MM.1S (cell line): ENCODE data around the gene ABHD15.

Source experiments
- EZH2 ChIP-seq: fragments of 300-600 bp; sonication (generic); optimal IDR thresholded peaks from 2 replicates; pipeline ENCODE3; 2017; ENCODE audit warnings: low read depth, mild to moderate bottlenecking, antibody characterized with exemption, low read length, mixed read lengths
- EZH2phosphoT487 ChIP-seq: fragments of 300-600 bp; sonication (generic); IDR thresholded peaks from 2 replicates; pipeline ENCODE4 v1.6.1; 2018; ENCODE audit warnings: antibody characterized with exemption, low read length
- TF ChIP-seq, protein P1 (sequence below): fragments of 300-600 bp; sonication (generic); IDR thresholded peaks from 2 replicates; pipeline ENCODE4 v1.5.1; 2016; ENCODE audit warnings: antibody characterized with exemption, low read length, mixed read lengths

GRCh38 chr17:29594519-29595090 lies 27.8 kb upstream of the ABHD15 start:
- TF ChIP-seq EZH2 (no peak), EZH2phosphoT487 (no peak)
- TF ChIP-seq, protein P1, sequence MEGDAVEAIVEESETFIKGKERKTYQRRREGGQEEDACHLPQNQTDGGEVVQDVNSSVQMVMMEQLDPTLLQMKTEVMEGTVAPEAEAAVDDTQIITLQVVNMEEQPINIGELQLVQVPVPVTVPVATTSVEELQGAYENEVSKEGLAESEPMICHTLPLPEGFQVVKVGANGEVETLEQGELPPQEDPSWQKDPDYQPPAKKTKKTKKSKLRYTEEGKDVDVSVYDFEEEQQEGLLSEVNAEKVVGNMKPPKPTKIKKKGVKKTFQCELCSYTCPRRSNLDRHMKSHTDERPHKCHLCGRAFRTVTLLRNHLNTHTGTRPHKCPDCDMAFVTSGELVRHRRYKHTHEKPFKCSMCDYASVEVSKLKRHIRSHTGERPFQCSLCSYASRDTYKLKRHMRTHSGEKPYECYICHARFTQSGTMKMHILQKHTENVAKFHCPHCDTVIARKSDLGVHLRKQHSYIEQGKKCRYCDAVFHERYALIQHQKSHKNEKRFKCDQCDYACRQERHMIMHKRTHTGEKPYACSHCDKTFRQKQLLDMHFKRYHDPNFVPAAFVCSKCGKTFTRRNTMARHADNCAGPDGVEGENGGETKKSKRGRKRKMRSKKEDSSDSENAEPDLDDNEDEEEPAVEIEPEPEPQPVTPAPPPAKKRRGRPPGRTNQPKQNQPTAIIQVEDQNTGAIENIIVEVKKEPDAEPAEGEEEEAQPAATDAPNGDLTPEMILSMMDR, result no peak; the same call in 1 of the 2 replicates
